Measurements from ENCODE around the gene PGP. TPM values are rescaled to one million over a fixed set of nuclear protein-coding genes. Genes with fewer than 3 reads are reported as not detected.

Gene PGP
- total RNA-seq, 1 experiment from 2014 or later = 32.6 TPM

- no peak for TF ChIP-seq ATF3 (IDR thresholded peaks at IDR 0.05)
- TF ChIP-seq RAD21 (IDR thresholded peaks at IDR 0.05; ENCODE audit: low read depth) = no peak
Measured at GRCh38 chr16:2186505-2186904, 28.1 kb downstream of the PGP start (continued).

- H3K9me2 ChIP-seq (ENCODE audit: insufficient read depth) = no peaks in the 10 kb centered on the region
- H3K4me2 ChIP-seq (ENCODE audit: low read length) = no peak overlapping the region
- TF ChIP-seq ZBTB33 (IDR thresholded peaks at IDR 0.05; ENCODE audit: extremely low read depth, insufficient replicate concordance, low read length) (no peak), ELF1 (IDR thresholded peaks at IDR 0.05; ENCODE audit: borderline replicate concordance, low read depth) (no peak), JUND (IDR thresholded peaks at IDR 0.05) (no peak), MAX (IDR thresholded peaks at IDR 0.05) (no peak), EZH2 (IDR thresholded peaks at IDR 0.05) (no peak), REST (IDR thresholded peaks at IDR 0.05; ENCODE audit: low read depth) (no peak), ATF3 (IDR thresholded peaks at IDR 0.05) (no peak), ZFX (IDR thresholded peaks at IDR 0.05) (no peak), SIN3A (IDR thresholded peaks at IDR 0.05; ENCODE audit: low read depth) (no peak), EGR1 (IDR thresholded peaks at IDR 0.05; ENCODE audit: low read depth) (no peak), POLR2A (IDR thresholded peaks at IDR 0.05; ENCODE audit: borderline replicate concordance, extremely low read depth, insufficient read depth, insufficient read length) (no peak), POLR2AphosphoS5 (IDR thresholded peaks at IDR 0.05; ENCODE audit: low read depth, low read length) (no peak), ZNF274 (IDR thresholded peaks at IDR 0.05; ENCODE audit: low read depth, low read length) (no peak)
- POLR2A ChIA-PET = no interaction called here
- CTCF ChIA-PET = no interaction called here
- no peak overlapping the region for H3K27ac ChIP-seq (ENCODE audit: low read depth, low read length)
- RAD21 ChIA-PET (ENCODE audit: low non-redundant PET in 1 of 2, low total read pairs in 2 of 2, uncharacterized antibody in 2 of 2, unreplicated experiment in 2 of 2) = no interaction called here
- H3K36me3 ChIP-seq (ENCODE audit: control insufficient read depth in 1 of 2, insufficient read depth in 2 of 2, low read length in 2 of 2) = no peaks in the 10 kb centered on the region
- H3K9me3 ChIP-seq (ENCODE audit: control insufficient read depth in 1 of 2, insufficient read depth in 1 of 2, low read depth in 1 of 2, low read length in 2 of 2) = no peaks in the 10 kb centered on the region
- no peaks in the 10 kb centered on the region for H3K79me2 ChIP-seq (ENCODE audit: insufficient read depth, low read length)
- no peak for DNase-seq (ENCODE audit: low read depth, low spot score)
- intact Hi-C loops (cut with micrococcal nuclease) = no loop called here
- H3K4me1 ChIP-seq (ENCODE audit: control insufficient read depth in 1 of 2, insufficient read depth in 2 of 2, low read length in 2 of 2) = no peaks in the 10 kb centered on the region
- no peak for ATAC-seq
- no peak overlapping the region for H3K4me3 ChIP-seq (replicated peaks in 1 of 2; ENCODE audit: low read depth in 1 of 2, low read length in 2 of 2)
- no peaks in the 10 kb centered on the region for H3K27me3 ChIP-seq (ENCODE audit: insufficient read depth, low read length)
- H2AFZ ChIP-seq (ENCODE audit: low read depth, low read length, poor library complexity, severe bottlenecking) = no peak overlapping the region
- H4K20me1 ChIP-seq (ENCODE audit: insufficient read depth) = no peaks in the 10 kb centered on the region
- BruUV-seq (replicated peaks) = no TSS peak
- no peak overlapping the region for H3K9ac ChIP-seq (ENCODE audit: low read length)
Measured at GRCh38 chr16:2186064-2186463, 28.6 kb downstream of the PGP start.
